SK-N-SH treated with all-trans-retinoic acid at 6 μM for 48 hours (cell line): Measurements from ENCODE around the gene NEAT1.

ENCODE experiments used
- ATAC-seq: fragments of 200-7000 bp; cut with Tn5 transposase; 3 replicates; pipeline ENCODE4 v1.9.1; 2020; ENCODE audit warnings: mild to moderate bottlenecking, moderate library complexity
- ARNTL ChIP-seq: fragments of 450-650 bp; formaldehyde crosslinking; IDR thresholded peaks from 2 replicates; pipeline ENCODE4 v1.5.0; 2020; ENCODE audit warnings: low read depth, mild to moderate bottlenecking, moderate library complexity, borderline replicate concordance
- BACH2 ChIP-seq: fragments of 250-450 bp; sonication (Bioruptor Pico); IDR thresholded peaks from 2 replicates; pipeline ENCODE4 v1.9.0; 2021; ENCODE audit warnings: mild to moderate bottlenecking, borderline replicate concordance
- CREB5 ChIP-seq: fragments of 250-450 bp; sonication (Bioruptor Pico); IDR thresholded peaks from 2 replicates; pipeline ENCODE4 v1.5.1; 2020; ENCODE audit warnings: low read depth, mild to moderate bottlenecking, moderate library complexity
- CSDC2 ChIP-seq: fragments of 250-450 bp; sonication (Bioruptor Pico); IDR thresholded peaks from 2 replicates; pipeline ENCODE4 v1.5.0; 2020; ENCODE audit warnings: mild to moderate bottlenecking, moderate library complexity
- CSRNP3 ChIP-seq: fragments of 250-450 bp; sonication (Bioruptor Pico); IDR thresholded peaks from 2 replicates; pipeline ENCODE4 v1.5.1; 2021; ENCODE audit warnings: mild to moderate bottlenecking, moderate library complexity
- GLIS3 ChIP-seq: fragments of 250-450 bp; sonication (Bioruptor Pico); IDR thresholded peaks from 2 replicates; pipeline ENCODE4 v1.5.0; 2020; ENCODE audit warnings: mild to moderate bottlenecking, moderate library complexity
- ISL1 ChIP-seq: fragments of 250-450 bp; sonication (Bioruptor Pico); IDR thresholded peaks from 2 replicates; pipeline ENCODE4 v2.1.2; 2022; ENCODE audit warnings: mild to moderate bottlenecking, moderate library complexity
- OSR1 ChIP-seq: fragments of 250-450 bp; sonication (Bioruptor Pico); IDR thresholded peaks from 2 replicates; pipeline ENCODE4 v1.8.0; 2022; ENCODE audit warnings: moderate library complexity, mild to moderate bottlenecking, inconsistent platforms
- PATZ1 ChIP-seq: fragments of 250-450 bp; sonication (Bioruptor Pico); IDR thresholded peaks from 2 replicates; pipeline ENCODE4 v1.8.0; 2020; ENCODE audit warnings: mild to moderate bottlenecking, moderate library complexity, borderline replicate concordance
- POU6F1 ChIP-seq: fragments of 250-450 bp; sonication (Bioruptor Pico); IDR thresholded peaks from 2 replicates; pipeline ENCODE4 v1.8.0; 2021; ENCODE audit warnings: low read depth, mild to moderate bottlenecking, moderate library complexity, borderline replicate concordance
- PPARA ChIP-seq: fragments of 250-450 bp; sonication (Bioruptor Pico); IDR thresholded peaks from 2 replicates; pipeline ENCODE4 v1.5.0; 2020; ENCODE audit warnings: mild to moderate bottlenecking, borderline replicate concordance
- RARB ChIP-seq: fragments of 250-450 bp; sonication (Bioruptor Pico); IDR thresholded peaks from 2 replicates; pipeline ENCODE4 v1.8.0; 2021; ENCODE audit warnings: mild to moderate bottlenecking, moderate library complexity
- SNAI2 ChIP-seq: fragments of 250-450 bp; sonication (Bioruptor Pico); IDR thresholded peaks from 2 replicates; pipeline ENCODE4 v1.5.0; 2020; ENCODE audit warnings: mild to moderate bottlenecking, moderate library complexity
- TCF4 ChIP-seq: fragments of 250-450 bp; sonication (Bioruptor Pico); IDR thresholded peaks from 2 replicates; pipeline ENCODE4 v1.8.0; 2021; ENCODE audit warnings: mild to moderate bottlenecking, moderate library complexity, borderline replicate concordance
- TOX ChIP-seq: fragments of 250-450 bp; sonication (Bioruptor Pico); IDR thresholded peaks from 2 replicates; pipeline ENCODE4 v1.8.0; 2021; ENCODE audit warnings: mild to moderate bottlenecking, moderate library complexity, borderline replicate concordance
- TSHZ2 ChIP-seq: fragments of 250-450 bp; sonication (Bioruptor Pico); IDR thresholded peaks from 2 replicates; pipeline ENCODE4 v1.5.0; 2020; ENCODE audit warnings: mild to moderate bottlenecking, moderate library complexity
- ZC3H10 ChIP-seq: fragments of 250-450 bp; sonication (Bioruptor Pico); IDR thresholded peaks from 2 replicates; pipeline ENCODE4 v1.5.1; 2021; ENCODE audit warnings: mild to moderate bottlenecking, moderate library complexity
- ZFP3 ChIP-seq: fragments of 250-450 bp; sonication (Bioruptor Pico); IDR thresholded peaks from 2 replicates; pipeline ENCODE4 v1.5.0; 2020; ENCODE audit warnings: mild to moderate bottlenecking, moderate library complexity
- ZNF565 ChIP-seq: fragments of 450-650 bp; formaldehyde crosslinking; conservative IDR thresholded peaks from 2 replicates; pipeline ENCODE4 v1.5.0; 2020; ENCODE audit warnings: low read depth, mild to moderate bottlenecking, moderate library complexity
- ZNF70 ChIP-seq: fragments of 450-650 bp; formaldehyde crosslinking; IDR thresholded peaks from 2 replicates; pipeline ENCODE4 v1.5.0; 2020; ENCODE audit warnings: mild to moderate bottlenecking, moderate library complexity
- ZNF8 ChIP-seq: fragments of 450-650 bp; formaldehyde crosslinking; IDR thresholded peaks from 2 replicates; pipeline ENCODE4 v1.5.0; 2020; ENCODE audit warnings: mild to moderate bottlenecking, moderate library complexity

NEAT1 gene

GRCh38 chr11:65390996-65391395, 31.6 kb upstream of the NEAT1 start (continued):
- TF ChIP-seq ZC3H10 (no peak), BACH2 (no peak), ISL1 (CRISPR knock-in tag) (no peak)

GRCh38 chr11:65392186-65392829, 30.3 kb upstream of the NEAT1 start:
- no peak for ATAC-seq
- TF ChIP-seq TOX (CRISPR knock-in tag) = no peak
- no peak for TF ChIP-seq POU6F1 (CRISPR knock-in tag)
- no peak for TF ChIP-seq ZNF70 (CRISPR knock-in tag)
- no peak for TF ChIP-seq CSRNP3
- TF ChIP-seq ZNF565 (CRISPR knock-in tag) = no peak
- no peak for TF ChIP-seq TSHZ2
- TF ChIP-seq ZNF8 (CRISPR knock-in tag) = no peak
- TF ChIP-seq BACH2 = no peak
- TF ChIP-seq SNAI2 (CRISPR knock-in tag) = no peak
- TF ChIP-seq CREB5 (CRISPR knock-in tag) = no peak
- no peak for TF ChIP-seq RARB (CRISPR knock-in tag)
- no peak for TF ChIP-seq PATZ1
- no peak for TF ChIP-seq PPARA (CRISPR knock-in tag)
- TF ChIP-seq ZFP3 (CRISPR knock-in tag) = no peak
- no peak for TF ChIP-seq OSR1 (CRISPR knock-in tag)
- TF ChIP-seq TCF4 = no peak
- TF ChIP-seq CSDC2 (CRISPR knock-in tag) = no peak
- no peak for TF ChIP-seq GLIS3 (CRISPR knock-in tag)
- no peak for TF ChIP-seq ARNTL

GRCh38 chr11:65392899-65393298, 29.7 kb upstream of the NEAT1 start:
- TF ChIP-seq PATZ1 (no peak), ZNF8 (CRISPR knock-in tag) (no peak), ZNF565 (CRISPR knock-in tag) (no peak), BACH2 (no peak), SNAI2 (CRISPR knock-in tag) (no peak), CSRNP3 (no peak), ARNTL (no peak), CSDC2 (CRISPR knock-in tag) (no peak), TCF4 (no peak), POU6F1 (CRISPR knock-in tag) (no peak), RARB (CRISPR knock-in tag) (no peak)
- no peak for ATAC-seq
